Measurements from ENCODE around the gene MAP2.

MAP2 gene

GRCh38 chr2:209525834-209526281, 102.0 kb downstream of the MAP2 start:
- Histone ChIP-seq H3K36me3 (no peaks in the 10 kb centered on the region), H3K4me3 (ENCODE audit: low read depth, low read length) (no peak overlapping the region), H3K9me3 (ENCODE audit: severe bottlenecking) (no peaks in the 10 kb centered on the region), H3K27ac (no peak overlapping the region), H3K27me3 (ENCODE audit: insufficient read depth, low read depth, severe bottlenecking) (no peaks in the 10 kb centered on the region)
- no peak for TF ChIP-seq CTCF (IDR thresholded peaks at IDR 0.05; ENCODE audit: low read depth, low read length)
- no peak for DNase-seq

- no peak for TF ChIP-seq CTCF (IDR thresholded peaks at IDR 0.05; ENCODE audit: low read depth, low read length)
- no peak overlapping the region for H3K27ac ChIP-seq
- no peaks in the 10 kb centered on the region for H3K36me3 ChIP-seq
- H3K9me3 ChIP-seq (ENCODE audit: severe bottlenecking): no peaks in the 10 kb centered on the region
- no peak for DNase-seq
- H3K4me3 ChIP-seq (ENCODE audit: low read depth, low read length): no peak overlapping the region
- H3K27me3 ChIP-seq (ENCODE audit: insufficient read depth, low read depth, severe bottlenecking): no peaks in the 10 kb centered on the region
Measured at GRCh38 chr2:209526561-209526960, 102.7 kb downstream of the MAP2 start.

GRCh38 chr2:209529579-209529978, 105.7 kb downstream of the MAP2 start:
- H3K27ac ChIP-seq: no peak overlapping the region
- no peaks in the 10 kb centered on the region for H3K27me3 ChIP-seq (ENCODE audit: insufficient read depth, low read depth, severe bottlenecking)
- no peak overlapping the region for H3K4me3 ChIP-seq (ENCODE audit: low read depth, low read length)
- TF ChIP-seq CTCF (IDR thresholded peaks at IDR 0.05; ENCODE audit: low read depth, low read length): no peak
- H3K9me3 ChIP-seq (ENCODE audit: severe bottlenecking): no peaks in the 10 kb centered on the region
- DNase-seq: no peak
- no peaks in the 10 kb centered on the region for H3K36me3 ChIP-seq

- H3K27ac ChIP-seq: no peak overlapping the region
- no peak for DNase-seq
- H3K27me3 ChIP-seq (ENCODE audit: insufficient read depth, low read depth, severe bottlenecking): no peaks in the 10 kb centered on the region
- no peak overlapping the region for H3K4me3 ChIP-seq (ENCODE audit: low read depth, low read length)
- H3K9me3 ChIP-seq (ENCODE audit: severe bottlenecking): no peaks in the 10 kb centered on the region
- no peak for TF ChIP-seq CTCF (IDR thresholded peaks at IDR 0.05; ENCODE audit: low read depth, low read length)
- H3K36me3 ChIP-seq: no peaks in the 10 kb centered on the region
Measured at GRCh38 chr2:209532321-209532720, 108.5 kb downstream of the MAP2 start.

- Histone ChIP-seq H3K9me3 (ENCODE audit: severe bottlenecking) (no peaks in the 10 kb centered on the region), H3K4me3 (ENCODE audit: low read depth, low read length) (no peak overlapping the region), H3K27ac (no peak overlapping the region), H3K36me3 (no peaks in the 10 kb centered on the region), H3K27me3 (ENCODE audit: insufficient read depth, low read depth, severe bottlenecking) (no peaks in the 10 kb centered on the region)
- TF ChIP-seq CTCF (IDR thresholded peaks at IDR 0.05; ENCODE audit: low read depth, low read length): no peak
- no peak for DNase-seq
Measured at GRCh38 chr2:209533391-209533790, 109.5 kb downstream of the MAP2 start.

- DNase-seq: no peak
- no peaks in the 10 kb centered on the region for H3K9me3 ChIP-seq (ENCODE audit: severe bottlenecking)
Measured at GRCh38 chr2:209534228-209534627, 110.4 kb downstream of the MAP2 start.

More at GRCh38 chr2:209534228-209534627, 110.4 kb downstream of the MAP2 start:
- Histone ChIP-seq H3K27me3 (ENCODE audit: insufficient read depth, low read depth, severe bottlenecking) (no peaks in the 10 kb centered on the region), H3K36me3 (no peaks in the 10 kb centered on the region), H3K4me3 (ENCODE audit: low read depth, low read length) (no peak overlapping the region), H3K27ac (no peak overlapping the region)
- no peak for TF ChIP-seq CTCF (IDR thresholded peaks at IDR 0.05; ENCODE audit: low read depth, low read length)
